Measurements from ENCODE around the gene KPNB1.

GRCh38 chr17:47643116-47643515 is 6.6 kb upstream of the KPNB1 start:
- no peak for TF ChIP-seq CTCF (IDR thresholded peaks at IDR 0.05)
- TF ChIP-seq POLR2A (IDR thresholded peaks at IDR 0.05), result no peak
